WTC11 (cell line): ENCODE measurements around the gene CTSK. TPM values are rescaled to one million over a fixed set of nuclear protein-coding genes. Genes with fewer than 3 reads are reported as not detected.
A peak's percentile ranks its signal among the peaks of the same experiment; 100 is the strongest.

Experiments
- ATAC-seq: fragments of 200-7000 bp; cut with Tn5 transposase; 2 replicates; pipeline ENCODE4 v1.10.0; 2021; ENCODE audit warnings: mild to moderate bottlenecking, moderate library complexity
- CTCF ChIA-PET: fragments of 300-600 bp; sonication (Branson Sonifier 250); formaldehyde crosslinking; loops from one replicate; lab custom pipeline; 2021; ENCODE audit warnings: antibody characterized with exemption; lab: Charles Lee
- POLR2A ChIA-PET: fragments of 350-600 bp; sonication (Branson Sonifier 250); formaldehyde crosslinking; loops from one replicate; lab custom pipeline; 2021; ENCODE audit warnings: antibody characterized with exemption; lab: Charles Lee
- DNase-seq: peaks from one replicate; pipeline ENCODE4 v3.0.0; 2021; ENCODE audit warnings: low spot score
- H3K27ac Mint-ChIP-seq: 2 replicates; pipeline ENCODE4 v1.8.0; 2021; ENCODE audit warnings: mixed read lengths
- H3K27me3 Mint-ChIP-seq: 2 replicates; pipeline ENCODE4 v1.8.0; 2021; ENCODE audit warnings: low read depth, mild to moderate bottlenecking, moderate library complexity, mixed read lengths
- H3K36me3 Mint-ChIP-seq: 2 replicates; pipeline ENCODE4 v1.8.0; 2021; ENCODE audit warnings: mixed read lengths
- H3K4me1 Mint-ChIP-seq: 2 replicates; pipeline ENCODE4 v1.8.0; 2022; ENCODE audit warnings: mixed read lengths
- H3K4me3 Mint-ChIP-seq: 2 replicates; pipeline ENCODE4 v1.8.0; 2021; ENCODE audit warnings: mild to moderate bottlenecking, moderate library complexity, mixed read lengths
- H3K9me3 Mint-ChIP-seq: 2 replicates; pipeline ENCODE4 v1.8.0; 2021; ENCODE audit warnings: mixed read lengths
- CTCF ChIP-seq: fragments of 200-600 bp; IDR thresholded peaks from 2 replicates; pipeline ENCODE4 v1.8.0; 2022; ENCODE audit warnings: antibody characterized with exemption
- E2F4 ChIP-seq: sonication (generic); formaldehyde crosslinking; IDR thresholded peaks from 2 replicates; pipeline ENCODE4 v1.8.1; 2022; ENCODE audit warnings: low read depth, mild to moderate bottlenecking, moderate library complexity, missing genetic modification reagents, borderline replicate concordance
- FOXP4 ChIP-seq: sonication (generic); formaldehyde crosslinking; IDR thresholded peaks from 2 replicates; pipeline ENCODE4 v1.8.0; 2022; ENCODE audit warnings: mild to moderate bottlenecking, missing genetic modification reagents
- GTF2I ChIP-seq: fragments of 250-450 bp; sonication (Bioruptor Pico); conservative IDR thresholded peaks from 2 replicates; pipeline ENCODE4 v1.4.0; 2021; ENCODE audit warnings: mild to moderate bottlenecking
- IRF2 ChIP-seq: sonication (generic); formaldehyde crosslinking; IDR thresholded peaks from 2 replicates; pipeline ENCODE4 v1.8.0; 2022; ENCODE audit warnings: low read depth, missing genetic modification reagents, borderline replicate concordance
- MAX ChIP-seq: sonication (generic); formaldehyde crosslinking; IDR thresholded peaks from 2 replicates; pipeline ENCODE4 v1.8.0; 2022; ENCODE audit warnings: mild to moderate bottlenecking, missing genetic modification reagents
- NFATC4 ChIP-seq: fragments of 250-450 bp; sonication (Bioruptor Pico); IDR thresholded peaks from 2 replicates; pipeline ENCODE4 v1.9.0; 2021; ENCODE audit warnings: mild to moderate bottlenecking
- PRRX2 ChIP-seq: fragments of 250-450 bp; sonication (Bioruptor Pico); IDR thresholded peaks from 2 replicates; pipeline ENCODE4 v1.8.0; 2021; ENCODE audit warnings: mild to moderate bottlenecking
- TP53 ChIP-seq: sonication (generic); formaldehyde crosslinking; IDR thresholded peaks from 2 replicates; pipeline ENCODE4 v1.8.1; 2023; ENCODE audit warnings: mild to moderate bottlenecking, missing genetic modification reagents
- USF2 ChIP-seq: sonication (generic); formaldehyde crosslinking; IDR thresholded peaks from 2 replicates; pipeline ENCODE4 v1.8.1; 2023; ENCODE audit warnings: mild to moderate bottlenecking, missing genetic modification reagents, moderate library complexity
- ZBTB43 ChIP-seq: sonication (generic); formaldehyde crosslinking; IDR thresholded peaks from 2 replicates; pipeline ENCODE4 v1.8.1; 2023; ENCODE audit warnings: mild to moderate bottlenecking, missing genetic modification reagents
- ZNF219 ChIP-seq: sonication (generic); formaldehyde crosslinking; IDR thresholded peaks from 2 replicates; pipeline ENCODE4 v1.8.0; 2023; ENCODE audit warnings: missing genetic modification reagents, mild to moderate bottlenecking, borderline replicate concordance
- ZNF532 ChIP-seq: fragments of 250-450 bp; sonication (Bioruptor Pico); IDR thresholded peaks from 2 replicates; pipeline ENCODE4 v1.9.0; 2021; ENCODE audit warnings: mild to moderate bottlenecking, borderline replicate concordance
- total RNA-seq: library from RNA; stranded (reverse); gene quantifications from 3 replicates; pipeline ENCODE4 v1.2.3, GENCODE V29; 2021

The CTSK gene
- total RNA-seq, 1 experiment from 2014 or later: 9.4 TPM

GRCh38 chr1:150799089-150799488, 9.0 kb downstream of the CTSK start:
- H3K9me3 Mint-ChIP-seq: no peaks in the 10 kb centered on the region
- ATAC-seq: no peak
- H3K4me3 Mint-ChIP-seq: no peak overlapping the region
- ChIA-PET POLR2A (no interaction called here), CTCF (interaction anchor here (1.2 to 2.0 kb wide), 2 partner anchors 9 to 14 kb away, joined by 3 to 11 read pairs; partner anchors contain the start of gene CTSK)
- no peaks in the 10 kb centered on the region for H3K27me3 Mint-ChIP-seq
- no peak for TF ChIP-seq IRF2 (CRISPR knock-in tag)
- no peak for TF ChIP-seq ZBTB43 (CRISPR knock-in tag)
- TF ChIP-seq PRRX2: no peak
- TF ChIP-seq MAX (CRISPR knock-in tag): no peak
- no peak for TF ChIP-seq CTCF
- TF ChIP-seq ZNF219 (CRISPR knock-in tag): no peak
- no peaks in the 10 kb centered on the region for H3K36me3 Mint-ChIP-seq
- H3K4me1 Mint-ChIP-seq: peaks cover 35% of the 10 kb centered on the region
- 0 out of 2 replicates have a peak overlapping the region, but pooled peaks have one; percentile 39 for H3K27ac Mint-ChIP-seq
- DNase-seq: no peak

GRCh38 chr1:150798525-150798924, 9.5 kb downstream of the CTSK start:
- TF ChIP-seq GTF2I (CRISPR knock-in tag) (no peak), NFATC4 (CRISPR knock-in tag) (no peak), FOXP4 (CRISPR knock-in tag) (no peak), USF2 (no peak), E2F4 (CRISPR knock-in tag) (no peak), TP53 (CRISPR knock-in tag) (no peak), ZNF532 (CRISPR knock-in tag) (no peak), MAX (CRISPR knock-in tag) (no peak)
- H3K4me3 Mint-ChIP-seq: no peak overlapping the region
- H3K36me3 Mint-ChIP-seq: no peaks in the 10 kb centered on the region
- ATAC-seq (peak; percentile 62), DNase-seq (no peak)
- no peaks in the 10 kb centered on the region for H3K9me3 Mint-ChIP-seq
- no peaks in the 10 kb centered on the region for H3K27me3 Mint-ChIP-seq
- ChIA-PET CTCF (interaction anchor here (1.2 to 2.0 kb wide), 2 partner anchors 9 to 15 kb away, joined by 3 to 11 read pairs; partner anchors contain the start of gene CTSK), POLR2A (no interaction called here)
- H3K27ac Mint-ChIP-seq: peak overlapping the region; percentile 39; the same call in 1 of the 2 replicates
- peaks cover 35% of the 10 kb centered on the region for H3K4me1 Mint-ChIP-seq
